HL-60 (cell line): Measurements from ENCODE around the gene DCP1B.

ENCODE experiments used
- DNase-seq, 2 experiments: peaks; one replicate each; pipeline ENCODE4 v3.0.0-alpha.2; 2010 to 2020; ENCODE audit warnings: low read depth in 1 of 2, low spot score in 1 of 2
- H3K27ac ChIP-seq: fragments of 250-450 bp; sonication (Bioruptor Pico); replicated peaks from 2 replicates; pipeline ENCODE4 v1.5.1; 2020; ENCODE audit warnings: mild to moderate bottlenecking, moderate library complexity
- H3K27me3 ChIP-seq: fragments of 250-450 bp; sonication (Bioruptor Pico); 2 replicates; pipeline ENCODE4 v1.5.1; 2021; ENCODE audit warnings: mild to moderate bottlenecking, moderate library complexity; ENCODE audit not compliant: insufficient read depth, poor library complexity, severe bottlenecking
- H3K4me3 ChIP-seq: replicated peaks from 2 replicates; pipeline ENCODE4 v1.5.1; 2011; ENCODE audit warnings: mild to moderate bottlenecking, control low read depth, low read length; ENCODE audit not compliant: insufficient read depth
- GABPA ChIP-seq: IDR thresholded peaks from 2 replicates; pipeline ENCODE4 v1.6.1; 2012; ENCODE audit warnings: low read depth
- POLR2AphosphoS5 ChIP-seq: IDR thresholded peaks from 2 replicates; pipeline ENCODE4 v1.6.1; 2012; ENCODE audit warnings: low read depth
- SPI1 ChIP-seq: IDR thresholded peaks from 2 replicates; pipeline ENCODE4 v1.6.1; 2012; ENCODE audit warnings: low read depth, mild to moderate bottlenecking, borderline replicate concordance
- TF ChIP-seq, protein P1 (sequence below): IDR thresholded peaks from one replicate; pipeline ENCODE4 v1.5.1; 2011; ENCODE audit warnings: low read length, control low read depth, inconsistent platforms; ENCODE audit not compliant: insufficient read depth
- TF ChIP-seq, protein P2 (sequence below): IDR thresholded peaks from 2 replicates; pipeline ENCODE4 v1.6.1; 2012; ENCODE audit warnings: low read depth; ENCODE audit not compliant: insufficient replicate concordance

The DCP1B gene

DNA sequence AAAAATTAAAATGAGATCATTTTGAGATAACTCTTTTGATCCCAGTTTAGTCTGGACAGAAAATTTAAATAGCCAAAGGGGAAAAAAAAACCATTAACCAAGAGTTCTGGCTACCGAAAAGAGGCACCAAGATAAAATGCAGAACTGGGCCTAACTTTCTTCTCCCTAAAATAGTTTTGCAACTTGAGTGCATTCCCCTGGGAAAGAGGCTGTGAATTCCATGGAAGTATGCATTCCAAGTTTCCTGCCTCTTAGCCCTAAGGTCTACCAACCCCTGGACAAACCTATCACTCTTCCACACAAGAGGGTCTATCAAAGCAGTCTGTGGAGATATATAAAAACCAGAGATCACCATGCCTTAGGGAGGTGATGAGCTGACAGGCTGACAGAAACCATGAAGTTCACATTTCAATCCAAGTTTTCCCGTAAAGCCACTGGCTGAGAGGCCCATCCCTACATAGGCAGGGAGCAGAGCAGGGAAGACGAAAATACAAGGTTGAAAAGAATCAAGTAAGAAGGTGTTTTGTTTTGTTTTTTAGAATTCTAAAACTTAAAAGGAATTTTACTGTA, 33.8 kb downstream of the DCP1B start:
- no peaks in the 10 kb centered on the region for H3K27me3 ChIP-seq
- DNase-seq = no peak
- H3K27ac ChIP-seq = no peak overlapping the region
- TF ChIP-seq SPI1 (no peak), GABPA (no peak)
- no peak overlapping the region for H3K4me3 ChIP-seq

DNA sequence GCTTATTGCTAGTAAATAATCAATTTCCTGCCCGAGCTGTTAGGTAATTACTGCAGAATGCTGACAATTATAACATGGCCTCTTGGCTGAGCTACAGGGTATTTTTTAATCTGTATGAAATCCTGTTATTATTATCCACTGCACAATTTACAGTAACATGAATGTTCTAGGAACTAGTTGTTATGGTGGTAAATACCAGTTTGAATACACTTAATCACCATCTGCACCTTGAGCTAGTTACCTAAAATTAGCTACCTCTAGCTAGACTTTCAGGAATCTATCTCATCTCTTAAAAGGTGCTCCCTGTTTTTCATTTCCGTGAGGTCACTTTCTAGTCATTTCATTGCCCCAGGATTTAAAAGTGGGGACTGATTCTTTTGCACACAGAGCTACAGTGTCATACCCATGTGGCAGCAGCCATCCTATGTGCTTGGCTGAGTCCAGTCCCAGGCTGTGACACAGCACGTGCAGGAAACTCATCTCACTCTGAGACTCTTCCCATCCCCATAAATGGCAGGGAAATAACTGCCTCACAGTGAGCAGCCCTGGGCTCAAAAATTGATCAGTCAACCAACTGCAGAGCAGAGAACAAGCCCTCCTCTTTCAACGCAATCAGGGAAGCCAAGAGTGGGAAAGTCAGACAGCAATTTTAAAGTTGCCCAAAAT, 37.6 kb downstream of the DCP1B start:
- no peaks in the 10 kb centered on the region for H3K27me3 ChIP-seq
- TF ChIP-seq GABPA (no peak), POLR2AphosphoS5 (no peak), SPI1 (no peak)
- TF ChIP-seq, protein P1, sequence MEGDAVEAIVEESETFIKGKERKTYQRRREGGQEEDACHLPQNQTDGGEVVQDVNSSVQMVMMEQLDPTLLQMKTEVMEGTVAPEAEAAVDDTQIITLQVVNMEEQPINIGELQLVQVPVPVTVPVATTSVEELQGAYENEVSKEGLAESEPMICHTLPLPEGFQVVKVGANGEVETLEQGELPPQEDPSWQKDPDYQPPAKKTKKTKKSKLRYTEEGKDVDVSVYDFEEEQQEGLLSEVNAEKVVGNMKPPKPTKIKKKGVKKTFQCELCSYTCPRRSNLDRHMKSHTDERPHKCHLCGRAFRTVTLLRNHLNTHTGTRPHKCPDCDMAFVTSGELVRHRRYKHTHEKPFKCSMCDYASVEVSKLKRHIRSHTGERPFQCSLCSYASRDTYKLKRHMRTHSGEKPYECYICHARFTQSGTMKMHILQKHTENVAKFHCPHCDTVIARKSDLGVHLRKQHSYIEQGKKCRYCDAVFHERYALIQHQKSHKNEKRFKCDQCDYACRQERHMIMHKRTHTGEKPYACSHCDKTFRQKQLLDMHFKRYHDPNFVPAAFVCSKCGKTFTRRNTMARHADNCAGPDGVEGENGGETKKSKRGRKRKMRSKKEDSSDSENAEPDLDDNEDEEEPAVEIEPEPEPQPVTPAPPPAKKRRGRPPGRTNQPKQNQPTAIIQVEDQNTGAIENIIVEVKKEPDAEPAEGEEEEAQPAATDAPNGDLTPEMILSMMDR = no peak
- TF ChIP-seq, protein P2, sequence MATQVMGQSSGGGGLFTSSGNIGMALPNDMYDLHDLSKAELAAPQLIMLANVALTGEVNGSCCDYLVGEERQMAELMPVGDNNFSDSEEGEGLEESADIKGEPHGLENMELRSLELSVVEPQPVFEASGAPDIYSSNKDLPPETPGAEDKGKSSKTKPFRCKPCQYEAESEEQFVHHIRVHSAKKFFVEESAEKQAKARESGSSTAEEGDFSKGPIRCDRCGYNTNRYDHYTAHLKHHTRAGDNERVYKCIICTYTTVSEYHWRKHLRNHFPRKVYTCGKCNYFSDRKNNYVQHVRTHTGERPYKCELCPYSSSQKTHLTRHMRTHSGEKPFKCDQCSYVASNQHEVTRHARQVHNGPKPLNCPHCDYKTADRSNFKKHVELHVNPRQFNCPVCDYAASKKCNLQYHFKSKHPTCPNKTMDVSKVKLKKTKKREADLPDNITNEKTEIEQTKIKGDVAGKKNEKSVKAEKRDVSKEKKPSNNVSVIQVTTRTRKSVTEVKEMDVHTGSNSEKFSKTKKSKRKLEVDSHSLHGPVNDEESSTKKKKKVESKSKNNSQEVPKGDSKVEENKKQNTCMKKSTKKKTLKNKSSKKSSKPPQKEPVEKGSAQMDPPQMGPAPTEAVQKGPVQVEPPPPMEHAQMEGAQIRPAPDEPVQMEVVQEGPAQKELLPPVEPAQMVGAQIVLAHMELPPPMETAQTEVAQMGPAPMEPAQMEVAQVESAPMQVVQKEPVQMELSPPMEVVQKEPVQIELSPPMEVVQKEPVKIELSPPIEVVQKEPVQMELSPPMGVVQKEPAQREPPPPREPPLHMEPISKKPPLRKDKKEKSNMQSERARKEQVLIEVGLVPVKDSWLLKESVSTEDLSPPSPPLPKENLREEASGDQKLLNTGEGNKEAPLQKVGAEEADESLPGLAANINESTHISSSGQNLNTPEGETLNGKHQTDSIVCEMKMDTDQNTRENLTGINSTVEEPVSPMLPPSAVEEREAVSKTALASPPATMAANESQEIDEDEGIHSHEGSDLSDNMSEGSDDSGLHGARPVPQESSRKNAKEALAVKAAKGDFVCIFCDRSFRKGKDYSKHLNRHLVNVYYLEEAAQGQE = no peak
- H3K27ac ChIP-seq = no peak overlapping the region
- H3K4me3 ChIP-seq = no peak overlapping the region
- DNase-seq = no peak

DNA sequence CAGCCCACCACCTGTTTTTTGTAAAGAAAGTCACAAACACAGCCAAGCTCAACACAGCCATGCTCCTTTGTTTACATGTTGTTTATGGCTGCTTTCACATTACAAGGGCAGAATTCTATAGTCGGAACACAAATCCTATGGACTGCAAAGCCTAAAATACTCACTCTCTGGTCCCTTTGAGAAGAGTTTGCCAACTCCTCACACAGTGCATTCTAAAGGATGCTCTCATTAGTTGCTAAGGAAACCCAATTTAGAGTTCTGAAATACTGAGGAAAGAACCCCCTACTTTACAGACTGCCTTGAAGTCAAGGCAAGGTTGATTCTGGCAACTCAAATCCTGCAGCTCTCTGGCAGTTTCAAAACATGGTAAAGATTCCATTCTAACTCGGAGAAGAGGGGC, 38.3 kb downstream of the DCP1B start:
- Histone ChIP-seq H3K4me3 (no peak overlapping the region), H3K27ac (no peak overlapping the region), H3K27me3 (no peaks in the 10 kb centered on the region)
- TF ChIP-seq, protein P1 = no peak
- TF ChIP-seq GABPA (no peak), SPI1 (no peak), POLR2AphosphoS5 (no peak)
- TF ChIP-seq, protein P2 = no peak
- DNase-seq = no peak

DNA sequence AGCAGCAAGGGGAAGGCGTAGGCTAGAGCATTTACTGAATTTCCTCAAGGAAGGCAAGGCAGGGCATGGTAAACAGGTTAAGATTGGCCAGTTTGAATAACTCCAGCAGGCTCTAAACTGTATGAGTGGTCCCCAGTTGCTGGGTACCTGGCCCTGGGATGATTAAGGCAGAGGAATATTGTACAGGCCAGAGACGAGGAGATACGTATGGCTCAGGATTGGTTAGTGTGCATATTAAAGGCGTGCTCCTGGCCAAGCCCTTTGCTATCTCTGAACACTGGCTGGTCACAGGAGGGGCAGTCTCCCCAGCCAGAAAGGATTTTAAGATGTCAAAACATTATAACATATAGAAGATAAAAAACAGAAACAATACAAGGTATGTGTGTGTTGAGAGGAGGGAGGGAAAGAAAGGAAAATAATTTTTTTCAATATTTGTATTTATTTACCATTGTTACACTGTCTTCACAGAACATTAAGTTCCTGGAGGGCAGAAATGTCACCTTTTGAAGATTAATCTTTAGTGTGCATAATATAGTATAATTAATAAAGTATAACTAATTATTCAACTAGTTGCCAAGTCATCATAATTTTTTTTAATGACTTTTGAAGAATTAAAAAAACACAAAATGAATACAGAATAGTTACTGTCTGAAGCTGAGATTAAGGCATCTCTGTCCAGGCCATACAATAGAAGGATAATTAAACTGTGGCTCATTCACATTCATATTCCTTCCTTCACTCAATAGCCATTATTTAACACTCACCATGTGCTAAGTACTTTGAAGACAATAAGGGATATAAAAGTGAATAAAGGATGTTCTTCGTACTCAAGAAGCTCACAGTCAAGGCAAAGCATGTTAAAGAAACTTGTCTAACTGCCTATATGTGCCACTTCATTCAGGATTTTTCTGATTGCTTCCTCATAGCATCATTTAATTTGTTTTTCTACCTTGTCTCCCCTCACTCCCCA, 41.9 kb downstream of the DCP1B start:
- Histone ChIP-seq H3K4me3 (no peak overlapping the region), H3K27ac (no peak overlapping the region), H3K27me3 (no peaks in the 10 kb centered on the region)
- no peak for TF ChIP-seq POLR2AphosphoS5
- no peak for DNase-seq
